ENCODE results near the gene NMNAT2. TPM values are rescaled to one million over a fixed set of nuclear protein-coding genes. Genes with fewer than 3 reads are reported as not detected.

NMNAT2 gene
- total RNA-seq, 2 donors from 2014 or later, result 0.27 to 1.4 TPM

DNA sequence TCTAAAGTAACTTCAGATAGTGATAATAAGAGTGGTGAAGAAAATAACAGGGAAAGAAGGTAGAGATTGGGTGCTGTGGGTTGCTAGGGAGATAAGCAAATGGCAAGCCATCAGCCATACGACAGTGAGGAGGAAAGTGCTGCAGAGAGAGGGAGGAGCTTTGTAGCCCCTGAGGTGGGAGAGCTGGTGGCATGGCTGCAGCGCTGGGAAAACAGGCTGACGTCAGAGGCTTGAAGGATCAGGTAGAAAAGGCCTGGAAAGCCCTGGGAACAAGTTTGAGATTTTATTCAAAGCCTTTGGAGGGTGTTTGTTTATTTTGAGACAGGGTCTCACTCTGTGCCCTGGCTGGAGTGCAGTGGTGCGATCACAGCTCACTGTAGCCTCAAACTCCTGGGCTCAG lies 109.5 kb downstream of the NMNAT2 start:
- no peaks in the 10 kb centered on the region for H3K27me3 ChIP-seq
- no peak overlapping the region for H3K4me3 ChIP-seq
- no peaks in the 10 kb centered on the region for H3K4me1 ChIP-seq
- H3K9me3 ChIP-seq, result no peaks in the 10 kb centered on the region
- no peaks in the 10 kb centered on the region for H3K36me3 ChIP-seq
- H3K27ac ChIP-seq, result no peak overlapping the region
- H3K9ac ChIP-seq (ENCODE audit: low read depth in 2 of 2, low read length in 2 of 2), result no peak overlapping the region
- no peak for TF ChIP-seq CTCF (IDR thresholded peaks at IDR 0.05)
- no peak for DNase-seq
- intact Hi-C loops (cut with DNase I), result no loop called here

DNA sequence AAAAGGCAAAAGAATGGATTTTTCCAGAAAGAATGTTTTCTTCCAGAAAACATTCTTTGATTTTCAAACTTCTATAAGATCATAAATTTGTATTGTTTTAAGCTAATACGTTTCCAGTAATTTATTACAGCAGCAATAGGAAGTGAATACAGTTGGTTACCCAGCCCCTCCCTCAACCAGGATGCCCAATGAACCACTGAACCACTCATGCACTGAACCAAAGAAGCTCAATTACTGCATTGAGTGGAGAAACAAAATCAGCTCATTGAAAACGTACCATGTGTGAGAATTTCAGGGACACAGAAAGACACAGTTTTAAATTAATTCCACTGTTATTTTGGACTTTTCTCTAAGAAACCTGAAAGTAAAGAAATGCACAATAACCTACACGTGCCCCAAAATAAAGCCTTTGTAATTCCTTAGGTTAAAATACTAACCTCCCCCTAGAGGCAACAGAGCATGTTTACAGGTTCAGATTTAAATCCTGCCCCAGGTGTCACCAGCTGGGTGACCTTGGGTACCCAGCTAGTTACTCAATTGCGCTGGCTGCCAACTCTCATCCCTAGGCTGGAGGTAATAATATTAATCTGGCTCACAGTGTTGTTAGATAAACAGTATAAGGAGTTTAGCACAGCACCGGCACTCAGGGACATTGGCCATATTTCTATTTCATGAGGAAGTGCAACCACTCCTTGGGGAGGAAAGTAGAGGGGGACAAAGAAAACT lies 111.7 kb downstream of the NMNAT2 start:
- Histone ChIP-seq H3K9ac (ENCODE audit: low read depth in 2 of 2, low read length in 2 of 2) (no peak overlapping the region), H3K4me3 (no peak overlapping the region), H3K36me3 (no peaks in the 10 kb centered on the region), H3K4me1 (no peaks in the 10 kb centered on the region), H3K9me3 (no peaks in the 10 kb centered on the region), H3K27me3 (no peaks in the 10 kb centered on the region), H3K27ac (no peak overlapping the region)
- peak; percentile 13 for TF ChIP-seq CTCF (IDR thresholded peaks at IDR 0.05)
- intact Hi-C loops (cut with DNase I), result no loop called here
- no peak for DNase-seq

GRCh38 chr1:183304440-183305107 lies 113.6 kb downstream of the NMNAT2 start:
- Histone ChIP-seq H3K36me3 (no peaks in the 10 kb centered on the region), H3K9ac (ENCODE audit: low read depth in 2 of 2, low read length in 2 of 2) (no peak overlapping the region), H3K4me3 (no peak overlapping the region), H3K27ac (no peak overlapping the region), H3K27me3 (no peaks in the 10 kb centered on the region), H3K4me1 (no peaks in the 10 kb centered on the region), H3K9me3 (no peaks in the 10 kb centered on the region)
- no peak for DNase-seq
- intact Hi-C loops (cut with DNase I), result no loop called here
- no peak for TF ChIP-seq CTCF (IDR thresholded peaks at IDR 0.05)

DNA sequence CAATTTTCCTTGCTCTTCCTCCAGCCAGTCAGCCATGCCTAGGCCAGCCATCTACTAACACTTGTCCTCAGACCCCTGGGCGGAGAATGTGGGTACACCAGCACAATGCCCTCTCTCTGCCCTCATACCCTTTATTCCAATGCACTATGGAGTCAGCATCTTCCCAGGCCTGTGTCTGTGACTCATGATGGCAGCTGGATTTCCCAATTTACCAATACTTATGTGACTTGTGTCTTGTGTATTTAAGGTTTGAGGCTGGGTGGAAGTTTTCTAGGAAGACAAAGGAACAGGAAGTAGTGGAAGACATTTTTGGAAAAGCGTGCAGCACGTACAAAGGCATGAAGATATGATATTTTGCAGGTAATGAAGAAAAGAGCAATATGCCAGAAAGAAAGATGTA lies 114.3 kb downstream of the NMNAT2 start:
- no peaks in the 10 kb centered on the region for H3K9me3 ChIP-seq
- no peak overlapping the region for H3K4me3 ChIP-seq
- H3K27me3 ChIP-seq, result no peaks in the 10 kb centered on the region
- H3K4me1 ChIP-seq, result no peaks in the 10 kb centered on the region
- no peak for TF ChIP-seq CTCF (IDR thresholded peaks at IDR 0.05)
- no peaks in the 10 kb centered on the region for H3K36me3 ChIP-seq
- no peak overlapping the region for H3K27ac ChIP-seq
- intact Hi-C loops (cut with DNase I), result no loop called here
- H3K9ac ChIP-seq (ENCODE audit: low read depth in 2 of 2, low read length in 2 of 2), result no peak overlapping the region
- no peak for DNase-seq

DNA sequence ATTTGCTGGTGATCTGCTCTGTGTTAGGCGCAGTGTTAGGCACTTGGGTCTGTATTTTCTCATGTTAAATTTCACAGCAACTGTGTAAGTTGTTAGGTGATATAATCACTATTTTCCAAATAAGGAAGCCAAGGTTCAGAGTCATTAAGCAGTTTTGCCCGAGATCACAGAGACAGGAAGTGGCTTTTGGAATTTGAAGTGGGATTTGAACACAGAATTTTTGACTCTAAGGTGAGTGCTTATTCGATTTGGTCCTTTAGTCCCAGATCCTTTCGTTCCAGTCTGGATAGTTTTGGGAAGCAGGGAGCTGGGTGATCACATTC lies 114.9 kb downstream of the NMNAT2 start:
- no peak overlapping the region for H3K27ac ChIP-seq
- no peak overlapping the region for H3K9ac ChIP-seq (ENCODE audit: low read depth in 2 of 2, low read length in 2 of 2)
- H3K27me3 ChIP-seq, result no peaks in the 10 kb centered on the region
- DNase-seq, result no peak
- H3K36me3 ChIP-seq, result no peaks in the 10 kb centered on the region
- no peak overlapping the region for H3K4me3 ChIP-seq
- TF ChIP-seq CTCF (IDR thresholded peaks at IDR 0.05), result no peak
- no peaks in the 10 kb centered on the region for H3K4me1 ChIP-seq
- no peaks in the 10 kb centered on the region for H3K9me3 ChIP-seq
- intact Hi-C loops (cut with DNase I), result no loop called here

All from colonic mucosa (tissue), 4 donors.